GM04503 (cell line): ENCODE results near the gene TMEM120B.

ENCODE experiments used
- DNase-seq: peaks from one replicate; pipeline ENCODE4 v3.0.0-alpha.2; 2012; ENCODE audit warnings: low read depth

TMEM120B gene

DNA sequence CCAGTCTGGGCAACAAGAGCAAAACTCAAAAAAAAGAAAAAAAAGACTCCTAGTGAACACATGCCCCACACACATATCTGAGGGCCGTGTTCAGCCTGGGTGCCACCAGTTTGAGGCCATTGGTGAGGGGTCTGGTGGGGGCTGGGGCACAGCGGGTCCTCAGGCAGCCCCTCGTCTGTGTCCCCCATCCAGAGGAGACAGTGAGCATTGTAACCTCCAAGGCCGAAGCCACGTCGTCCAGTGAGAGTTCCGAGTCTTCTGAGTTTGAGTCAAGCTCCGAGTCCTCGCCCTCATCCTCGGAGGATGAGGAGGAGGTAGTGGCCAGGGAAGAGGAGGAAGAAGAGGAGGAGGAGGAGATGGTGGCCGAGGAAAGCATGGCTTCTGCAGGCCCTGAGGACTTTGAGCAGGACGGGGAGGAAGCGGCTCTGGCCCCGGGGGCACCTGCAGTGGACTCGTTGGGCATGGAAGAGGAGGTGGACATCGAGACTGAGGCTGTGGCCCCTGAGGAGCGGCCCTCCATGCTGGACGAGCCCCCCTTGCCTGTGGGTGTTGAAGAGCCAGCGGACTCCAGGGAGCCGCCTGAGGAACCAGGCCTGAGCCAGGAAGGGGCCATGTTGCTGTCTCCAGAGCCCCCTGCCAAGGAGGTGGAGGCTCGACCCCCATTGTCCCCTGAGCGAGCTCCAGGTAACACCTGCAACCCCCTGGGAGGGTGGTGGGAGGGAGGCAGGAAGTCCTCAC lies 106.8 kb downstream of the TMEM120B start:
- no peak for DNase-seq

DNA sequence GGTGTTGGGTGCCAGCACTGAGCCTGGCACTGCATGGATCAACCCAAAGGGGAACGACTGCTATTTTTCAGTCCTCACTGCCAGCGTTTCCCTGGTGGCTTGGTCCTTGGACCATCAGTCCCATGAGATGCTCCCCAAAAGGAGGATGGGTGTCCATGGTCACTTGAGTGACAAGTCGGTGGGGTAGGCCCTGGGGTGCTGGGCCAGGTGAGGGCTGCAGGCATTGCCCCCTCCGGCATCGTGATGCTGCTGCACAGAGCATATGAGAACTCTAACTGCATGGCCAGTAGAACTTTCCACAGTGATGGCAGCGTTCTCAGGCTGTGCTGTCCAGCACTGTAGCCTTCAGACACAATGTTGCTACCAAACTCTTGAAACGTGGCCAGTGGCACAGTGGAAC lies 107.5 kb downstream of the TMEM120B start:
- DNase-seq = no peak

DNA sequence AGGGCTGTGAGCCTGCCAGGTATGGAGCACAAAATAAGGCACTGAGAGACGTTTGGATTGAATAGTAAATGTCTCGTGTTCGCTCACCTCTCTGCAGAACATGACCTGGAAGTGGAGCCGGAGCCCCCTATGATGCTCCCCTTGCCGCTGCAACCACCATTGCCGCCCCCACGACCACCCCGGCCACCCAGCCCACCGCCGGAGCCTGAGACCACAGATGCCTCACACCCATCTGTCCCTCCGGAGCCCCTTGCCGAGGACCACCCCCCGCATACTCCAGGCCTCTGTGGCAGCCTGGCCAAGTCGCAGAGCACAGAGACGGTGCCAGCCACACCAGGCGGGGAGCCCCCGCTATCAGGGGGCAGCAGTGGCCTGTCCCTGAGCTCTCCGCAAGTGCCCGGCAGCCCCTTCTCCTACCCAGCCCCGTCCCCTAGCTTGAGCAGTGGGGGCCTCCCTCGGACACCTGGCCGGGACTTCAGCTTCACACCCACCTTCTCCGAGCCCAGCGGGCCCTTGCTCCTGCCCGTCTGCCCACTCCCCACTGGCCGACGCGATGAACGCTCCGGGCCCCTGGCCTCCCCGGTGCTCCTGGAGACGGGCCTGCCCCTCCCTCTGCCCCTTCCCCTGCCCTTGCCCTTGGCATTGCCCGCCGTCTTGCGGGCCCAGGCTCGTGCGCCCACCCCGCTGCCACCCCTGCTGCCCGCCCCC lies 110.0 kb downstream of the TMEM120B start:
- no peak for DNase-seq

DNA sequence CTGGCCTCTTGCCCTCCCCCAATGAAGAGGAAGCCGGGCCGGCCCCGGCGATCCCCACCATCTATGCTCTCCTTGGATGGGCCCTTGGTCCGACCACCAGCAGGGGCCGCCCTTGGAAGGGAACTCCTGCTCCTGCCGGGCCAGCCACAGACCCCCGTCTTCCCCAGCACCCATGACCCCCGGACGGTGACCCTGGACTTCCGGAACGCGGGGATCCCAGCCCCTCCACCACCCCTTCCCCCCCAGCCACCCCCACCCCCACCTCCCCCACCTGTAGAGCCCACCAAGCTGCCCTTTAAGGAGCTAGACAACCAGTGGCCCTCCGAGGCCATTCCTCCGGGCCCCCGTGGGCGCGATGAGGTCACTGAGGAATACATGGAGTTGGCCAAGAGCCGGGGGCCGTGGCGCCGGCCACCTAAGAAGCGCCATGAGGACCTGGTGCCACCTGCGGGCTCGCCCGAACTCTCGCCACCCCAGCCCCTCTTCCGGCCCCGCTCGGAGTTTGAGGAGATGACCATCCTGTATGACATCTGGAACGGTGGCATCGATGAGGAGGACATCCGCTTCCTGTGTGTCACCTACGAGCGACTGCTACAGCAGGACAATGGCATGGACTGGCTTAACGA lies 110.7 kb downstream of the TMEM120B start:
- no peak for DNase-seq

DNA sequence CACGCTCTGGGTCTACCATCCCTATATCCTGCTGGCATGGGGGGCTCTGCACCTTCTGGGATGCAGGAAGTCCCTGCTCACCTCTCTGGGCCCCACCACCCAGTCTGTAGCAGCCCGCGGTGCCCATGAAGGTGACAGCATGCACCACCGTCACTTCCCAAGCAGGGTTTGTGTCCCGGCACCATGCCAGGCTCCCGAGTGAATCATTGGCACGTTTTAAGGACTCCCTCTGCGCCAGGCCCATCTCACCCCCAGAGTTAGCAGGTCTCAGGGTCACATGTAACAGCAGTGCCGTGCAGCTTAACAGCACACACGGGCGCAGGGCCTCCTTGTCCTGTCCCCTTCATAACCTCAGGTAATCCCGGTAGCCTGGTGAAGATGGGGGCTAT lies 111.2 kb downstream of the TMEM120B start:
- no peak for DNase-seq

DNA sequence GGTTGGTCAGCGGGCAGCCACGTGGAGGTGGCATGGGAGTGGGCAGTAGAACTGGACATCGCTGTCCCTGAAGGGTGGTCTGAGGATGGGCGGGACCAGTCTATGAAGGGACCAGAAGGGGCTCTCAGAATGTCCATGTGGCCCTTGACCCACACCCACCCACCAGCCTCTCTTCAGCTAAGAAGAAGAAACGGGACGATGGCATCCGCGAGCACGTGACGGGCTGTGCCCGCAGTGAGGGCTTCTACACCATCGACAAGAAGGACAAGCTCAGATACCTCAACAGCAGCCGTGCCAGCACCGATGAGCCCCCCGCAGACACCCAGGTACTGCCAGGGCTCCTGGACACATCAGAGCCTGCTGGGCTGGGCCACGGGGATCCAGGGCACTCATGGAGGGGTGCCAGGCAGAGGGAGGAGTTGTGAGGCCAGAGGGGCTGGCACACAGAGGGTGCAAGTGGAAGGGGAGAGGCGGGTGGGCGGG lies 112.5 kb downstream of the TMEM120B start:
- DNase-seq = no peak

DNA sequence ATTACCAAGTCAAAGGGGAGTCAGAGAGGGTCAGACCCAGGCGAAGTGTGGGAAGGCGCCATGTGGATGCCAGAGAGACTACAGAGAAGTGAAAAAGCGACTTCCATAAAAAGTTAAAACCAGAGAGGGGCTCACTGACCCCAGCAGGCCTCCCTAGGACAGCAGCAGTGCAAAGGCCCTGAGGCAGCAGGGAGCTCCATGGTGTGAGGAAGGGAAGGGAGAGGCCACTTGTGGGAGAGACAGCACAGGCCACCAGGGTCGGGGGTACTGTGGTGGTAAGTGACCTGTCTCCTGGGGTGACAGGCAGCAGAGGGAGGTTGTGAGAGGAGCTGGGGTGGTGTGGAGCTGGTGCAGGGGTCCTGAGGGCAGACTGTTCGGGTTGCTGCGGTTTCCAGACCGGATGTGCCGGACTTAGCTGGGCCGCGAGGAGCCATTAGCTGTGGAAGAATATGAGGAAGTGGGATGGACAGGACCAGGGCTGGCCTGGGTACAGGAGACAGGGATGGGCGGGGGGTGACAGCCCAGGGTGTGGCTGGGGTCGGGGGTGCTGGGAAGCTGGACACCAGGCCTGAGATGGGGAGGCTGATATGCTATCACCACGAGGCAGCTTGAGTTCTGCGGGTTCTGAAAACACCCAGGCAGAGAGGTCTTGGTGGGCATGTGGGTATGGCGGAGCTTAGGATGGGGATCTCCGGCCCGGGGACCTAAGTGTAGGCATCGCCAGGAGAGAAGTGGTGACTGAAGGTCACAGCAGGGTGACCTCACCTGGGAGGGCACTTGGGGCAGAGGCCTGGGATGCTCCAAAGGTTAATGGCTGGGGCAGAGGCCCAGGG lies 114.0 kb downstream of the TMEM120B start:
- DNase-seq = no peak

DNA sequence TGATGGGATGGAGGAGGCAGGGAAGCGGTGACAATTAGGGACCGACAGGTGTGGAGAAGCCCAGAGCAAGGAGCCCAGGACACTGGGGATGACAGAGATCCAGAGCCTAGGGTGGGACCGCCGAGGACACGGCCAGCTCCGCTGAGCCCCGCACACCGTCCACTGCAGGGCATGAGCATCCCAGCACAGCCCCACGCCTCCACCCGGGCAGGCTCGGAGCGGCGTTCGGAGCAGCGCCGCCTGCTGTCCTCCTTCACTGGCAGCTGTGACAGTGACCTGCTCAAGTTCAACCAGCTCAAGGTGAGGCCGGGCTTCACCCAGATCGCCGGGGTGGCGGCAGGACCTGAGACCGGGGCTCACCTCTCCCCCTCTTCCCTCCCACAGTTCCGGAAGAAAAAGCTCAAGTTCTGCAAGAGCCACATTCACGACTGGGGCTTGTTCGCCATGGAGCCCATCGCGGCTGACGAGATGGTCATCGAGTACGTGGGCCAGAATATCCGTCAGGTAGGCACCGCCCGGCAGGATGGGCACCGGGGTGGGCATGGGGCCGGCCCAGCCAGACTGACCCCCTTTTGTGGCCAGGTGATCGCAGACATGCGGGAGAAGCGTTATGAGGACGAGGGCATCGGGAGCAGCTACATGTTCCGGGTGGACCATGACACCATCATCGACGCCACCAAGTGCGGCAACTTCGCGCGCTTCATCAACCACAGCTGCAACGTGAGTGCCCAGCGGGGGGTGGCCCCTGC lies 115.0 kb downstream of the TMEM120B start:
- no peak for DNase-seq

DNA sequence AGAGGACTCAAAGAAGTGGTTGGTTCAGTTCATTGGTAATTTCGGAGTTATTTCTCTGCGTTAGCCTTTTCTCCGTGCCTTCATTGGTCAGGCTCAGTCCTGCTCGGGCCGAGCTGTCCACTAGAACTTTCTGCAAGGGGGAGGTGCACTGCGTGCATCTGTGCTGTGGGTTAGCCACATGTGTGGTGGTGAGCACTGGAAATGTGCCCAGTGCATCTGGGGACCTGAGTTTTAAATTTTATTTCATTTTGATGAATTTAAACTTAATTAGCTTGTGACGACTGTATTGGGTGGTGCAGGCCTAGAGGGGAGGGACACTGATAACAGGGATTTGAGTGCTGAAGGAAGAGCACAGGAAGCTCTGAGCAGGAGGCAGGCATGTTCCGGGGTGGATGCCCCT lies 115.8 kb downstream of the TMEM120B start:
- DNase-seq = no peak

DNA sequence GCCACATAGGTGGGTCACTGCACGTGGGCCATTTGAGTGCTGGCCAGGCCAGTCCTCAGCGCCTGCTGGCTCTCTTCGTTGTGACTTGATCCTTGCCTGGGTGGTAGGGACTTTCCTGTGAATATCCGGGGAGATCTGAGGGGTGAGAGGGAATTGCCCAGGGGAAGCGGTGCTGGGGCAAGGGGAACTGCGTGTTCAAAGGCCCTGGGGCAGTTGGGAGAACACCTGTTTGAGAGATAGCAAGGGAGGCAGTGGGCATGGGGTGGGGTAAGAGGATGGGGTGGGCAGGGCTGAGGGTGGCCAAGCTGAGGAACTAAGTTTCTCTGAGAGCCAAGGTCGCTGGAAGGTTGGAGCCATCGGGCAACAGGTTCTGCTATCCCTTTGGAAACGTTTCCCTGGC lies 116.3 kb downstream of the TMEM120B start:
- DNase-seq = no peak

DNA sequence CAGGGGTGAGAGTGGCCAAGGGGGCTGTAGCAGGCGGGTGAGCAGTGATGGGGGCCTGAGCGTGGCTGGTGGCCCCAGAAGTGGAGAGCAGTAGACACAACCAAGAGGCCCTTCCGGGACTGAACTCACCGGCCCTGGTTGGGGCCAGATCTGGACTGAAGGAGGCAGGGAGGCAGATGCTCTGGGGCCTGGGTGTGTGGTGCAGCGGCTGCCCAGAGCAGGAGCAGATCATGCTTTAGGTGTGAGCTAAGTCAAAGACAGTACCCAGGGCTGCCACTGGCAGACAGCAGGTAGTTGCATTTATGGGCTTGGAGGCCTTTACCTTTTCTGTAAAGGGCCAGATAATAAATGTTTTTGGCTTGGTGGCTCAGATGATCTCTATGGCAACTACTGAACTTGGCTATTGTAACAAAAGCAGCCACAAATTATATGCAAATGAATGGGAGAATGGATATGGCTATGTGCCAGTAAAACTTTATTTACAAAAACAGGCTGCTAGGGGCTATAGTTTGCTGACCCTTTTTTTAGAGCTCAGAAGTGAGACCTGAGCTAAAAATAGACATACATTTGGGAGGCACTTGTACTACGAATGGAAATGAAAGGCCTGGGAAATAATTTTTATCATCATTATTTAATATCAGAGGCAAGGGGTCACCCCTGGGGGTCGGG lies 116.8 kb downstream of the TMEM120B start:
- DNase-seq = no peak

DNA sequence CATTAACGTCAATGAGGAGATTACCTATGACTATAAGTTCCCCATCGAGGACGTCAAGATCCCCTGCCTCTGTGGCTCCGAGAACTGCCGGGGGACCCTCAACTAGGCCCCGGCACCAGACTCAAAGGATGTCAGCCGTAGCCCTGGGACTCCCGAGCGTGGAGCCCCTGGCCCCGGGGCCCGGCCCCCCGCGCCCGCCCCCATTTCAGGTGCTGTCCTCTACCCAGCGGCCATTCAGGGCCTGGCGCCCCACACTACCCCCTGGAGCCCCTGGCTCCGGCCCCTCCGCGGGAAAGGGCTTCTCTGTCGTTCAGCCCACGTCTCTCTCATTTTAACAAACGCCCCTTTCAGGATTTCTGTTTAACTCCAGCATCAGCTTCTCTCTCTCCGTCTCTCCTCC lies 117.6 kb downstream of the TMEM120B start:
- no peak for DNase-seq

DNA sequence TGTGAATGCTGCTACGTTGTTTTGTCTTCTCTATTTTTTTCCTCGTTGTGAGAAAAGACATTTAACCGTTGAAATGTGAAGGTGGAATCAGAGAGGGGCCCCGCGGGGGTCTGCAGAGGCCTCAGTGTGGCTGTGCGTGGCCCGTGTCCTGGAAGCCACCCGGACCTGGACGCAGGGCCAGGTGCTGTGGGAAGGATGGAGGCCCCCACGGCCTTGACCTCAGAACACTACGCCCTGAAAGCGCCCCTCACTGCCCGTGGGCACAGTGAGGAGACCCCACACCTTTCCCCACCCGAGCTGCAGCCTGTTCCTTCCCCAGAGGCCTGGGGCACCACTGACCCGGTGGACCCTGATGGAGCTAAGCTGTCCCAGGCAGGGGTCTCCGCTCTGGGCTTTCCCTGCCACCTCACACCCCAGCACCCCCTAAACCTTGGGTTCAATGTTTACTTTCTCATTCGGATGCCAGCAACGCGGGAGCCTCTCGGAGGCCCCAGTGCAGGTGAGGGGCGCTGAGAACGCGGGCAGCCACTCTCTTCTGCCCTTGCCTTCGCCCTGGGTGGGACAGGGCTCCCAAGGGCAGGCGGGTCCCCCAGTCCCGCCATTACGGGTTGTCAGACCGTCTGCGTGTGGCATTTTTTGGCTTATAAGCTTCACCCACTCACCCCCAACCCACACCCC lies 118.2 kb downstream of the TMEM120B start:
- DNase-seq = no peak
